NCI-H2107 treated with DMSO at 0.1 percent for 48 hours (cell line): ENCODE data around the gene CPNE4.

Source experiments
- DNase-seq: peaks from one replicate; lab custom pipeline; 2025; ENCODE audit not compliant: unreplicated experiment; lab: John Stamatoyannopoulos, UW

The CPNE4 gene

DNA sequence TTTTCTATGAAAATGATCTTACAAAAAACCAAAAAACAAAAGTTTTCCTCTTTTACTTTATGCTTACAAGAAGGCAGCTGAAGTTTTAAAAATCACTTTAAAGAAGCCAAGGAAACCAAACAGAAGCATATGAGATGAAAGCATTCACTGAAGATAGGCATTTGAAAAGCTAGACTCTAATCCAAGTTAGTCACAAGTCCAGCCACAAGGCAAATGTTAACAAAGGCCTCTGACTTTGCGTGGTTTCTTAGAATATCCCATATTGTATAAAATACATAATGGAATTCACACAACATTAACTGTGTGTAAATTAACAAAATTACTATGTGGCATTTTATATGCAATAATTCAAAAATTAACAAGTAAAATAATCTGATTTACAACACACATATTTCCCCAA lies 549.7 kb downstream of the CPNE4 start:
- DNase-seq = no peak

DNA sequence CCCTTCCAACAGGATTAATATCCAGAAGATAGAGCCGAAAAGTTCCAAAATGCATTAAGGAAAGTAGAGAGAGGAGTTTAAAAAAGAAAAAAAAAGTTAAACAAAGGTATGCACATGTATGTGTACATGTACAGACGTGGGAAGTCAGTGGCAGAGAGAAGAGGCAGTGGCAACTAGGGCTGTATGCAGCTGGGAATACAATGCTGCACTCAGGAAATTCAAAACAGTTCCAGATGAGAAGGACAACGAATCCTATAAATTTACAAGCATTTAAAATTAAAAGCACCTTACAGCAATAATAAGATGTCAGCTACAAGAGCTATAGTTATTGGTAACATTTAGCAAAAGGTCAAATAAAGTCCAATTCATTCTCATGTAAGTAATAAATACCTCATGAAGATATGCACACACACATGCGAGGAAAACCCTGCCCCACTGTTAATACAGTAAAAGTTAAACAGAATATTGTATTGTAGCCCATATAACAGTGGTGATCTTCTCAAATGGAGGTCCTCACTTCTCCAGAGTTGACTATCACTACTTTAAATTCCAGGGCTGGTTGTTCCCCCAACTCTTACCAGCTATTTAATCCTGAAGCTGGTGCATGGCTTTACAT lies 550.2 kb downstream of the CPNE4 start:
- no peak for DNase-seq
